ENCODE data around the gene DNAJB8. TPM values are rescaled to one million over a fixed set of nuclear protein-coding genes. Genes with fewer than 3 reads are reported as not detected.

The DNAJB8 gene
- total RNA-seq, 1 experiment from 2014 or later, result not detected

DNA sequence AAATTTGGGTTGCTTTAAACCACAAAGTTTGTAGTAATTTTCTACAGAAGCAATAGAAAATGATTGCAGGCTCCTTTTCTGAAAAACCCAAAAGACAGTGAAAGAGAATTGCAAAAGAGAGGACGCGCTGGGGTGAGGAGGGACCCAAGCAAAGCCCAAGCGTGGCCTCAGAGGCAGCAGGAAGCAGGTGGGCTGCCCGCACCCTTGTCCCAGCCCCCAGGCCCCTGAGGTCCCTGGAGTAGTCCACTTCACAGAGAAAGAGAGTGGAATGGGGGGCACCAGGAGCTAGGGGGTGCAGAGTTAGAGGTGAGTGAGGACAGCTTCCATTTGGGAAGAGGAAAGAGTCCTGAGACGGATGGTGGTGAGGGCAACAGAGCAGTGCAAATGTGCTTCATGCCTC is 11.6 kb downstream of the DNAJB8 start:
- Histone ChIP-seq H3K9me3 (ENCODE audit: low read depth, low read length, poor library complexity, severe bottlenecking) (no peaks in the 10 kb centered on the region), H3K27ac (ENCODE audit: low read depth, low read length, poor library complexity, severe bottlenecking) (no peak overlapping the region), H3K27me3 (replicated peaks; ENCODE audit: insufficient read depth, low read depth, low read length, poor library complexity) (no peaks in the 10 kb centered on the region), H3K4me3 (ENCODE audit: low read depth, low read length, poor library complexity, severe bottlenecking) (no peak overlapping the region), H3K36me3 (ENCODE audit: insufficient read depth, low read length, poor library complexity, severe bottlenecking) (no peaks in the 10 kb centered on the region), H3K4me1 (ENCODE audit: insufficient read depth, low read length, poor library complexity, severe bottlenecking) (no peaks in the 10 kb centered on the region)
- POLR2A ChIA-PET (ENCODE audit: low non-redundant PET), result no interaction called here
- CTCF ChIA-PET, result no interaction called here
- DNase-seq (ENCODE audit: low spot score), result no peak
- no TSS peak for BruUV-seq (replicated peaks)
- intact Hi-C loops (cut with micrococcal nuclease; ENCODE audit: unreplicated experiment), result no loop called here
- TF ChIP-seq EZH2 (IDR thresholded peaks at IDR 0.05; ENCODE audit: borderline replicate concordance, low read depth, low read length, poor library complexity, severe bottlenecking), result no peak
- TF ChIP-seq, protein P1, sequence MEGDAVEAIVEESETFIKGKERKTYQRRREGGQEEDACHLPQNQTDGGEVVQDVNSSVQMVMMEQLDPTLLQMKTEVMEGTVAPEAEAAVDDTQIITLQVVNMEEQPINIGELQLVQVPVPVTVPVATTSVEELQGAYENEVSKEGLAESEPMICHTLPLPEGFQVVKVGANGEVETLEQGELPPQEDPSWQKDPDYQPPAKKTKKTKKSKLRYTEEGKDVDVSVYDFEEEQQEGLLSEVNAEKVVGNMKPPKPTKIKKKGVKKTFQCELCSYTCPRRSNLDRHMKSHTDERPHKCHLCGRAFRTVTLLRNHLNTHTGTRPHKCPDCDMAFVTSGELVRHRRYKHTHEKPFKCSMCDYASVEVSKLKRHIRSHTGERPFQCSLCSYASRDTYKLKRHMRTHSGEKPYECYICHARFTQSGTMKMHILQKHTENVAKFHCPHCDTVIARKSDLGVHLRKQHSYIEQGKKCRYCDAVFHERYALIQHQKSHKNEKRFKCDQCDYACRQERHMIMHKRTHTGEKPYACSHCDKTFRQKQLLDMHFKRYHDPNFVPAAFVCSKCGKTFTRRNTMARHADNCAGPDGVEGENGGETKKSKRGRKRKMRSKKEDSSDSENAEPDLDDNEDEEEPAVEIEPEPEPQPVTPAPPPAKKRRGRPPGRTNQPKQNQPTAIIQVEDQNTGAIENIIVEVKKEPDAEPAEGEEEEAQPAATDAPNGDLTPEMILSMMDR (conservative IDR thresholded peaks at IDR 0.05; ENCODE audit: low read depth, low read length), result no peak

DNA sequence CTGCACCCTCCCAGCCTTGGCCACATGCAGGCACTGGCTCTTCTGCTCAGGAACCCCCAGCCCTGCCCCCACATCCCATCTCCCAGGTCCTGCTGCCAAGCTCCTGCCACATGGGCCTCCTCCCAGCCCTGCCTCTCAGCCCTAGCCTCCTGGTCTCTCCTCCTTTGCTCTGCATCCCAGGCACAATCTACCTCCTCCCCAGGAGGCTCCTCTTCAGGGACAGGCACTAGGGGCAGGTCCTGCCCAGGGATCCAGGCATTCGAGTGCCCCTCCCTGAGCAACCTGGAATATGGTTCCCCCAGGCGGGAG is 12.4 kb downstream of the DNAJB8 start:
- no peaks in the 10 kb centered on the region for H3K9me3 ChIP-seq (ENCODE audit: low read depth, low read length, poor library complexity, severe bottlenecking)
- H3K27ac ChIP-seq (ENCODE audit: low read depth, low read length, poor library complexity, severe bottlenecking), result no peak overlapping the region
- H3K4me3 ChIP-seq (ENCODE audit: low read depth, low read length, poor library complexity, severe bottlenecking), result no peak overlapping the region
- no peaks in the 10 kb centered on the region for H3K27me3 ChIP-seq (replicated peaks; ENCODE audit: insufficient read depth, low read depth, low read length, poor library complexity)
- CTCF ChIA-PET, result no interaction called here
- DNase-seq (ENCODE audit: low spot score), result no peak
- BruUV-seq (replicated peaks), result no TSS peak
- TF ChIP-seq, protein P1 (conservative IDR thresholded peaks at IDR 0.05; ENCODE audit: low read depth, low read length), result no peak
- no peak for TF ChIP-seq EZH2 (IDR thresholded peaks at IDR 0.05; ENCODE audit: borderline replicate concordance, low read depth, low read length, poor library complexity, severe bottlenecking)
- H3K4me1 ChIP-seq (ENCODE audit: insufficient read depth, low read length, poor library complexity, severe bottlenecking), result no peaks in the 10 kb centered on the region
- POLR2A ChIA-PET (ENCODE audit: low non-redundant PET), result no interaction called here
- intact Hi-C loops (cut with micrococcal nuclease; ENCODE audit: unreplicated experiment), result no loop called here
- no peaks in the 10 kb centered on the region for H3K36me3 ChIP-seq (ENCODE audit: insufficient read depth, low read length, poor library complexity, severe bottlenecking)

DNA sequence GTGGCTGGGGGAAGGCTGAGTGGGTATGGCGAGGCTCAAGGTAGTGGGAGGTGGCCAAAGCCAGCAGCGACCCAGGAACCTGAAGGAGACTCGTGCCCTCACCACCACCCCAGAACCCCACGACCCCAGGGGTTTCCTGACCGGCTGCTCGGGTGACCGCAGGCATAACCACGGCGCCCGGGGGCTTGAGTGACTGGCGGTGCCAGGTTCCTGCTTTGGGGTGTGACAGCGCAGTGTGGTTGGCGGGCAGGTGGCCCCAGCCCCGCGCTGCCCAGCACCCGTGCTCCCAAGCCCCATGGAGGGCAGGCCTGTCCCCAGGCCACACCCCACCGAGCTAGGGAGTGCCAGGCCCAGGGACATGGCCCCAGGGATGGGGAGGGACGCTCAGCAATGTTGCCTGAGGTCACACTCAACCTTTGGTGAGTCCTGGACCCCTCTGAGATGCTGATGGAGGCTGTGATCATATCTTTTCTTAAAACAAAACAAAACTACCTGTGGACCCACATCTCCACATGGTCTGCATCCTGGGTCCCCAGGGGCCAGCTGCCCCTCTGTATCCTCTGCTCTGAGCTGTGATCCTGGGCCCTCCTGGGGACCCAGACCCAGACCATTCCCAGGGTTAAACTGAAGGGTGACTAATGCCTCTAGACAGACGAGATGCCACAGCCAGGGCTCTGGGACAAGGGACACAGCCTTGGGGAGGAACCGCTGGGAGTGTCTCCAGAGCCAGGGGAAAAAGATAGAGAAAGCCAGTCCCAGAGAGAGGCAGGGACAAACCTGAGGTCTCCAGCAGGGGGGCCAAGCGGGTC is 13.0 kb downstream of the DNAJB8 start:
- Histone ChIP-seq H3K4me1 (ENCODE audit: insufficient read depth, low read length, poor library complexity, severe bottlenecking) (no peaks in the 10 kb centered on the region), H3K36me3 (ENCODE audit: insufficient read depth, low read length, poor library complexity, severe bottlenecking) (no peaks in the 10 kb centered on the region), H3K27me3 (replicated peaks; ENCODE audit: insufficient read depth, low read depth, low read length, poor library complexity) (no peaks in the 10 kb centered on the region), H3K9me3 (ENCODE audit: low read depth, low read length, poor library complexity, severe bottlenecking) (no peaks in the 10 kb centered on the region), H3K27ac (ENCODE audit: low read depth, low read length, poor library complexity, severe bottlenecking) (no peak overlapping the region), H3K4me3 (ENCODE audit: low read depth, low read length, poor library complexity, severe bottlenecking) (no peak overlapping the region)
- intact Hi-C loops (cut with micrococcal nuclease; ENCODE audit: unreplicated experiment), result no loop called here
- POLR2A ChIA-PET (ENCODE audit: low non-redundant PET), result no interaction called here
- TF ChIP-seq, protein P1 (conservative IDR thresholded peaks at IDR 0.05; ENCODE audit: low read depth, low read length), result no peak
- no peak for TF ChIP-seq EZH2 (IDR thresholded peaks at IDR 0.05; ENCODE audit: borderline replicate concordance, low read depth, low read length, poor library complexity, severe bottlenecking)
- no peak for DNase-seq (ENCODE audit: low spot score)
- BruUV-seq (replicated peaks), result no TSS peak
- CTCF ChIA-PET, result no interaction called here

Measured in A673 (cell line).